ENCODE results near the gene MYO1C. TPM values are rescaled to one million over a fixed set of nuclear protein-coding genes. Genes with fewer than 3 reads are reported as not detected.
"Not testable (repeated sequence)": the region's sequence is repeated elsewhere in the genome, so short reads cannot be mapped to it uniquely, and the experiment has no call there.

Gene MYO1C
- total RNA-seq, 1 donor from 2014 or later = 64.4 TPM

- Mint-ChIP-seq H3K4me1 (ENCODE audit: low read depth) (no peaks in the 10 kb centered on the region), H3K36me3 (ENCODE audit: insufficient read depth) (peaks cover 5% of the 10 kb centered on the region), H3K9me3 (ENCODE audit: low read depth) (no peaks in the 10 kb centered on the region), H3K27me3 (no peaks in the 10 kb centered on the region), H3K27ac (peak overlapping the region; percentile 56), H3K4me3 (ENCODE audit: low read depth) (no peak overlapping the region)
- no peak for TF ChIP-seq CTCF (IDR thresholded peaks at IDR 0.05; ENCODE audit: unreplicated experiment)
- no peak for DNase-seq (ENCODE audit: low spot score, unreplicated experiment)
Observed at GRCh38 chr17:1533661-1534325, 41.3 kb upstream of the MYO1C start.

GRCh38 chr17:1532836-1533602, 40.5 kb upstream of the MYO1C start:
- no peaks in the 10 kb centered on the region for H3K4me1 Mint-ChIP-seq (ENCODE audit: low read depth)
- peak; percentile 31 for TF ChIP-seq CTCF (IDR thresholded peaks at IDR 0.05; ENCODE audit: unreplicated experiment)
- no peak overlapping the region for H3K4me3 Mint-ChIP-seq (ENCODE audit: low read depth)
- no peak for DNase-seq (ENCODE audit: low spot score, unreplicated experiment)
- no peaks in the 10 kb centered on the region for H3K9me3 Mint-ChIP-seq (ENCODE audit: low read depth)
- H3K36me3 Mint-ChIP-seq (ENCODE audit: insufficient read depth) = peaks cover 7% of the 10 kb centered on the region
- no peaks in the 10 kb centered on the region for H3K27me3 Mint-ChIP-seq
- no peak overlapping the region for H3K27ac Mint-ChIP-seq

- Mint-ChIP-seq H3K27me3 (no peaks in the 10 kb centered on the region), H3K9me3 (ENCODE audit: low read depth) (no peaks in the 10 kb centered on the region), H3K36me3 (ENCODE audit: insufficient read depth) (peaks cover 7% of the 10 kb centered on the region), H3K27ac (no peak overlapping the region), H3K4me1 (ENCODE audit: low read depth) (no peaks in the 10 kb centered on the region), H3K4me3 (ENCODE audit: low read depth) (no peak overlapping the region)
- no peak for TF ChIP-seq CTCF (IDR thresholded peaks at IDR 0.05; ENCODE audit: unreplicated experiment)
- DNase-seq (ENCODE audit: low spot score, unreplicated experiment) = no peak
Observed at GRCh38 chr17:1529863-1530262, 37.4 kb upstream of the MYO1C start.

GRCh38 chr17:1526876-1527275, 34.4 kb upstream of the MYO1C start:
- not testable (repeated sequence) for H3K27ac Mint-ChIP-seq; H3K9me3 Mint-ChIP-seq (ENCODE audit: low read depth); H3K27me3 Mint-ChIP-seq; DNase-seq (ENCODE audit: low spot score, unreplicated experiment); H3K36me3 Mint-ChIP-seq (ENCODE audit: insufficient read depth); H3K4me1 Mint-ChIP-seq (ENCODE audit: low read depth); H3K4me3 Mint-ChIP-seq (ENCODE audit: low read depth)

GRCh38 chr17:1522626-1523025, 30.1 kb upstream of the MYO1C start:
- Mint-ChIP-seq H3K4me3 (ENCODE audit: low read depth) (no peak overlapping the region), H3K9me3 (ENCODE audit: low read depth) (no peaks in the 10 kb centered on the region)

More at GRCh38 chr17:1522626-1523025, 30.1 kb upstream of the MYO1C start:
- no peaks in the 10 kb centered on the region for H3K27me3 Mint-ChIP-seq
- H3K27ac Mint-ChIP-seq = no peak overlapping the region
- peaks cover 1% of the 10 kb centered on the region for H3K36me3 Mint-ChIP-seq (ENCODE audit: insufficient read depth)
- DNase-seq (ENCODE audit: low spot score, unreplicated experiment) = no peak
- no peak for TF ChIP-seq CTCF (IDR thresholded peaks at IDR 0.05; ENCODE audit: unreplicated experiment)
- H3K4me1 Mint-ChIP-seq (ENCODE audit: low read depth) = no peaks in the 10 kb centered on the region
